Heart right ventricle (tissue), 16 donors: ENCODE results near the gene RTL5. TPM values are rescaled to one million over a fixed set of nuclear protein-coding genes. Genes with fewer than 3 reads are reported as not detected.

ENCODE experiments used
- ATAC-seq, 8 donors: fragments of 200-7000 bp; cut with Tn5 transposase; one replicate each; pipeline ENCODE4 v1.9.1; 2020; ENCODE audit warnings: mild to moderate bottlenecking in 8 of 8, moderate library complexity in 8 of 8, moderate number of reproducible peaks in 1 of 8
- DNase-seq, 2 donors: peaks; one replicate each; pipeline ENCODE4 v3.0.0-alpha.2; 2020
- H3K27ac ChIP-seq, 10 donors: fragments of 200-600 bp; sonication (generic) in 2 of 10; one replicate each; pipeline versions ENCODE4 v1.5.0 to v1.8.0; 2020 to 2022; ENCODE audit warnings: mild to moderate bottlenecking in 3 of 10
- H3K27me3 ChIP-seq, 7 donors: fragments of 200-600 bp; one replicate each; pipeline ENCODE4 v1.8.0; 2021 to 2022; ENCODE audit warnings: mild to moderate bottlenecking in 2 of 7
- H3K36me3 ChIP-seq, 9 donors: fragments of 200-600 bp; sonication (generic) in 1 of 9; one replicate each; pipeline versions ENCODE4 v1.5.0 to v1.8.0; 2020 to 2022; ENCODE audit warnings: mild to moderate bottlenecking in 2 of 9
- H3K4me1 ChIP-seq, 9 donors: fragments of 200-600 bp; sonication (generic) in 1 of 9; one replicate each; pipeline versions ENCODE4 v1.5.0 to v1.8.0; 2020 to 2022; ENCODE audit warnings: mild to moderate bottlenecking in 4 of 9
- H3K4me3 ChIP-seq, 10 donors: fragments of 200-600 bp; sonication (generic) in 2 of 10; one replicate each; pipeline versions ENCODE4 v1.5.0 to v1.8.0; 2020 to 2022; ENCODE audit warnings: mild to moderate bottlenecking in 7 of 10, moderate library complexity in 2 of 10
- H3K9me3 ChIP-seq, 11 donors: fragments of 200-600 bp in 10 of 11; sonication (generic) in 2 of 11; one replicate each; pipeline versions ENCODE4 v1.5.0 to v1.8.0; 2013 to 2022; ENCODE audit warnings: mild to moderate bottlenecking in 2 of 11, control low read depth in 1 of 11, moderate library complexity in 1 of 11
- CTCF ChIP-seq, 9 donors: fragments of 200-600 bp; sonication (generic) in 2 of 9; IDR thresholded peaks; one replicate each; pipeline versions ENCODE4 v1.5.0 to v1.8.0; 2021 to 2022; ENCODE audit warnings: antibody characterized with exemption in 9 of 9, mild to moderate bottlenecking in 5 of 9, moderate library complexity in 1 of 9
- WGBS, 2 donors: extraction: QIAGEN DNeasy Blood & Tissue Kit; methylation state at CpG; one replicate each; pipeline ENCODE4 v1.1.7; 2013; ENCODE audit warnings: inconsistent platforms in 1 of 2; 5-methylcytosine and 5-hydroxymethylcytosine counted together
- intact Hi-C, 10 donors: fragments of 100-400 bp; cut with DNase I; formaldehyde crosslinking; loops; one replicate each; pipeline versions ENCODE4 v1.11.1 to v1.14.2; 2022
- polyA plus RNA-seq, 2 donors: library from polyadenylated mRNA; stranded (reverse); fragments of 200-250 nt; gene quantifications; one replicate each; pipeline ENCODE4 v1.2.3, GENCODE V29; 2013
- total RNA-seq, 10 donors: library from RNA; stranded (reverse); fragmentation: NEBNext Ultra II Directional in 3 of 10; extraction: Animal tissue kit (Norgen Biotek cat#: 25700) in 3 of 10; gene quantifications; one replicate each; pipeline versions ENCODE4 v1.2.1 to v1.2.4, GENCODE V29; 2021 to 2023
- donor health status: Arrhythmogenic right ventricular cardiomyopathy.
- donor health status: ischemic (EF 13 %, LVEDD 7.1; RV severe dilation, severe dysfunction).
- donor health status: healthy with polysubstance abuse.
- donor health status: DM: no; HTN: yes; CAD: no.
- donor health status: DM: no; HTN: no; CAD: no.
- donor health status: ischemic (EF 25% LVEDD 6.9; RV normal size, moderate dysfunction).
- donor health status: ischemic (EF 25% LVEDD 5.7; RV mildly dilated, moderate dysfunction).
- donor health status: healthy.
- donor health status: DM: yes; HTN: yes; CAD: no.
- donor health status: Ischemic cardiomyopathy.
- donor health status: ischemic (EF 35%, LVEDD 5.7; RV mildly dilated, moderate dysfunction).
- donor health status: nonischemic (EF 11% LVEDD 7.7; RV severe dilation, severe dysfunction).
- donor health status: DM: yes; HTN: yes; CAD: no.
- donor health status: PGD.
- donor health status: ischemic (EF 29% LVEDD 5.4; RV normal size, mild dysfunction).
- donor health status: nonischemic (EF 23%, LVEDD 6.1; RV moderate dilation, normal function).

The RTL5 gene
- total and polyA plus RNA-seq, 12 donors: 1.1 to 5.4 (median 2.6) TPM

DNA sequence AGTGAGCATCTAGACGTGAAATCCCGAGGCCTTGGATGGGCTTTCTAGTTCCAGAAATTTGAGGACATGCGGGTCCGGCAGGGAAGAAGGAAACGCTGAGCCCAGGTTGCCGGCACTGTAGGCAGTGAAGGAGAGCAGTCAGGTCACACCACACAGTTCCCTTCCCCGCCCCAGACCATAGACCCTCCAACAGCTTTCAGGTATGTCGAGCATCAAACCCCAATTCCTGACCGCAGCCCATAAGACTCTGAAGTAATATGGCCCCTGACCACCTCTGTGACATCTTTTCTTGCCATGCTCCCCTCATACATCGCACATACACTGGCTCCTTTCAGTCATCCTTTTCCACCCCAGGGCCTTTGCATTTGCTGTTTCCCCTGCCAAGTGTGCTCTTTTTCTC is 23.0 kb downstream of the RTL5 start:
- DNase-seq (no peak), ATAC-seq (no peak)
- 93 to 95% methylated on average over 10 of the region's 10 CpGs for WGBS, 2 donors
- Histone ChIP-seq H3K27me3 (peaks cover 0 to 77% (median 0%) of the 10 kb centered on the region in 7 donors), H3K36me3 (no peaks in the 10 kb centered on the region), H3K4me3 (no peak overlapping the region), H3K9me3 (no peaks in the 10 kb centered on the region), H3K4me1 (peaks cover 0 to 8% (median 0%) of the 10 kb centered on the region in 9 donors), H3K27ac (peak overlapping the region in 1 of 10 donors; percentile 61)
- intact Hi-C loops: no loop called here
- TF ChIP-seq CTCF (IDR thresholded peaks at IDR 0.05): no peak

- Histone ChIP-seq H3K4me1 (peaks cover 0 to 3% (median 0%) of the 10 kb centered on the region in 9 donors), H3K36me3 (no peaks in the 10 kb centered on the region), H3K27ac (peak overlapping the region in 2 of 10 donors; percentile 16 to 61), H3K9me3 (no peaks in the 10 kb centered on the region), H3K4me3 (no peak overlapping the region), H3K27me3 (peaks cover 0 to 77% (median 0%) of the 10 kb centered on the region in 7 donors)
- ATAC-seq (no peak), DNase-seq (no peak)
- WGBS, 2 donors: 87 to 92% methylated on average over 12 of the region's 12 CpGs
- TF ChIP-seq CTCF (IDR thresholded peaks at IDR 0.05): no peak
- intact Hi-C loops: no loop called here
Measured at GRCh38 chrX:72107841-72108595, 23.7 kb downstream of the RTL5 start.

DNA sequence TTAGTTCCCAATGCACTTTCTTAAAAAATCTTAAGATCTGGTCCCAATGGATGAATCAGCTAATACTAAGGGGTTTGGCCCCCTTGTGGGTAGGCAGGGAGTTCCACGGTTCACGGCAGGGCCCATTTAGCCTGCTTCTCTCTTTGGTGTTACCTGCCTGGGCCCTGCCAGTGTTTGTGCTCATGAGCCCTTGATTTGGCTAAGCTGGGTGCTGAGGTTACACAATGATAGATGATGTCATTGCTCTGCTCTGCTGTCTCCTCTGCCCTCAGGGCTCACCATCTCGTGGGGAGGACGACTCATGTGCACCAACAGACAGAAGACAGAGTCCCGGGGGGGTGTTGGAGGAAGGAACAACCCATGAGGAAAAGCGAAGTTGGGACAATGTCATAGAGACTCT is 24.4 kb downstream of the RTL5 start:
- Histone ChIP-seq H3K27me3 (peaks cover 0 to 77% (median 0%) of the 10 kb centered on the region in 7 donors), H3K27ac (peak overlapping the region in 1 of 10 donors; percentile 61), H3K9me3 (no peaks in the 10 kb centered on the region), H3K36me3 (no peaks in the 10 kb centered on the region), H3K4me1 (peaks cover 0 to 8% (median 0%) of the 10 kb centered on the region in 9 donors), H3K4me3 (no peak overlapping the region)
- ATAC-seq (peak in 2 of 8 donors; percentile 39 to 41), DNase-seq (no peak)
- 74 to 92% methylated on average over 6 of the region's 6 CpGs for WGBS, 2 donors
- no peak for TF ChIP-seq CTCF (IDR thresholded peaks at IDR 0.05)
- intact Hi-C loops: no loop called here

DNA sequence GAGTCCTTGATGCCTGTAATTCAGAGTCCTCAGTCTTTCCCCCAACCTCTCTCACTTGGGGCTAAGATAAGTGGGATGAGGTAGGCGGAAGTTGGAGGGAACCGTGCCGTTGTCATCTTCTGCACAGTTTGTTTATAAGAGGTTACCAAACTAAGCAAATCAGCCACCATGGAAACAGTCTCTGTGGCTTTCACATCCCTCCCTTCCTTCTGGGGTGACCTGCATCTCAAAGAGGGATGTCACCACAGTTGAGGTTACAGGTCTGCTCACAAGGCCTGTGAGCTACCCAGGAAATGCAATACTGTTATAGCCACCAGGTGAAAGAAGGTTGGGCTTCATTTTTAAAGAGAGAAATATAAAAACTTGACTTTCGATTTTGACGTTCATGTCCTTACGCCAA is 26.3 kb downstream of the RTL5 start:
- peak overlapping the region in 1 of 10 donors; percentile 44 for H3K27ac ChIP-seq
- no peak overlapping the region for H3K4me3 ChIP-seq
- no peak for DNase-seq
- no peak for TF ChIP-seq CTCF (IDR thresholded peaks at IDR 0.05)
- intact Hi-C loops: no loop called here
- peaks cover 0 to 78% (median 0%) of the 10 kb centered on the region in 7 donors for H3K27me3 ChIP-seq
- H3K9me3 ChIP-seq: no peaks in the 10 kb centered on the region
- no peak for ATAC-seq
- peaks cover 0 to 24% (median 0%) of the 10 kb centered on the region in 9 donors for H3K4me1 ChIP-seq
- H3K36me3 ChIP-seq: no peaks in the 10 kb centered on the region
- 81 to 83% methylated on average over 6 of the region's 6 CpGs for WGBS, 2 donors
